Activated naive CD8-positive, alpha-beta T cell treated with anti-CD3 and anti-CD28 coated beads for 36 hours (primary cell): Measurements from ENCODE around the gene LEF1. TPM values are rescaled to one million over a fixed set of nuclear protein-coding genes. Genes with fewer than 3 reads are reported as not detected.

Source experiments
- DNase-seq: peaks from one replicate; pipeline ENCODE4 v3.0.0; 2021
- H3K27ac Mint-ChIP-seq: one replicate; pipeline ENCODE4 v1.8.0; 2022; ENCODE audit warnings: mild to moderate bottlenecking, moderate library complexity, mixed read lengths
- H3K27me3 Mint-ChIP-seq: one replicate; pipeline ENCODE4 v1.8.0; 2022; ENCODE audit warnings: mild to moderate bottlenecking, mixed read lengths
- H3K36me3 Mint-ChIP-seq: one replicate; pipeline ENCODE4 v1.8.0; 2021; ENCODE audit warnings: mild to moderate bottlenecking, mixed read lengths
- H3K4me1 Mint-ChIP-seq: one replicate; pipeline ENCODE4 v1.8.0; 2021; ENCODE audit warnings: mixed read lengths
- H3K4me3 Mint-ChIP-seq: one replicate; pipeline ENCODE4 v1.8.0; 2022; ENCODE audit warnings: mild to moderate bottlenecking, moderate library complexity, mixed read lengths
- H3K9me3 Mint-ChIP-seq: one replicate; pipeline ENCODE4 v1.8.0; 2022; ENCODE audit warnings: mixed read lengths
- total RNA-seq, 2 experiments: library from RNA; stranded (reverse); gene quantifications; one replicate each; pipeline ENCODE4 v1.2.3, GENCODE V29; 2021

The LEF1 gene
- total RNA-seq, 2 experiments from 2014 or later = 211 to 239 TPM

DNA sequence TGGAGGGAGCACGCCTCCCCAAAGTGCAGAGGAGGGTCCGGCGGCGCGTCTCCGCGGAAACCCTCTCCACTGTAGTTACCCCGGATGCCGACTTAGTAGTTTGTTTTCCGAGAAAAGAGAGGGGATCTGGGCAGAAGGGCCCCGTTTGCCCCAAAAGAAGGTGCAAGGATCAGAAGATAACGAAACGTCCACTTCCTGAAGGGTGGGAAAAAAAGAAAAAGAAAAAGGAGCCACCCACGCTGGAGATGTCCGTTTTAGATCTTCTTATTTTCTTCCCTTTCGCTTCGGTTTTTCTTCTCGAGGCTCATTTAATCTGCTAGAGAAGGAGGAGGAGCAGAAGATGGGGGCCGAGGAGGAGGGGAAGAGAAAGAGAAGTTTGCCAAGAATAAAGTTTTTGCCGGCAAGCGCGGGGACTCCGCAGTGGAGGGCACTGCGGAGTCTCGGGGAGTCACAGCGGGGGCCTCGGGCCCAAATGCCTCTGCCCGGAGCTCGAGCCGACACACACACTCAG, 517 bp downstream of the LEF1 start:
- H3K4me1 Mint-ChIP-seq = peaks cover 33% of the 10 kb centered on the region

DNA sequence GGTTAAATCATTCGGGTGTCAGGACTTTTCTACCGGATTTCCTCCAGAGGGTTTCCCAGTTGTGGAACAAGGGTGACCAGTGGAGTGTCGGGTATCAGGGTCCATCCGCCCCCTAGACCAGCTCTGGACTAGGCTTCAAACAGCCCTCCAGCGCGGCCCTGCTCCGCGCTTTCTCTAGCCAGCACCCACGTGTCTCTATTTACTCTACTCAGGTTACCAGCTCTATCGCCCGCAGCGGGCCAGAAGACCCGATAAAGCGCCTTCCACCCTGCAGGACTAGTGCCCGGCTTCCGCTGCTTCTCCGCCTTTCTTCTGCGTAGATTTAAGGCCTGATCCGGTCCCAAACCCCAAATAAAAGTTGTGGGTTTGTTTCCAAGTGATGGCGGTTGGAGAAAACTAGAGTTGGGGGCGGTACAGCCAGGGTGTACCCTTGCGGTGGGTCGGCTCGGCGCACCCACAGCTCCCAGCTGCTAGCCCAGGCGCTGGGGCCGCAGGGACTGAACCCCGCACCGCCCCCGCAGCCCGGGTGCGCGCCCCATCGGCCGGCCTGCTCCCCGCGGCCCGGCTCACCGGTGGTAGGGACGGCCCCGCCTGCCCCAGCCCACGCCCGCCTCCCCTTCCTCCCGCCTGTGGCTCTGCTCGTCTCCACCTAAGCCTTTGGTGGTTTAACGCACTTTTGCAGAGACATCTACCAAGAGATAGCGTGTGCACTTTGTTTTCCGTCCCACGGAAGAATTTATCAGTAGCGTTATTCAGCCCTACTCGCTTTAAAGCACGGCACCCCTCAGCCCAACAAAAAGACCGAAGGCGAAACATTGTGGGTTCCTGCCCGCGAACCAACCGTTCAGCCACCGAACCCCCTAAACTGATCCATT, 2.1 kb downstream of the LEF1 start:
- peak overlapping the region; percentile 98 for H3K4me3 Mint-ChIP-seq
- H3K9me3 Mint-ChIP-seq = no peaks in the 10 kb centered on the region
- peaks cover 42% of the 10 kb centered on the region for H3K4me1 Mint-ChIP-seq
- H3K36me3 Mint-ChIP-seq = peaks cover 39% of the 10 kb centered on the region
- DNase-seq = peak; percentile 86
- H3K27me3 Mint-ChIP-seq = no peaks in the 10 kb centered on the region
- peak overlapping the region; percentile 98 for H3K27ac Mint-ChIP-seq

More for the DNA sequence above, 517 bp downstream of the LEF1 start:
- H3K27me3 Mint-ChIP-seq = no peaks in the 10 kb centered on the region
- H3K4me3 Mint-ChIP-seq = peak overlapping the region; percentile 86
- H3K36me3 Mint-ChIP-seq = peaks cover 26% of the 10 kb centered on the region
- peak overlapping the region; percentile 92 for H3K27ac Mint-ChIP-seq
- H3K9me3 Mint-ChIP-seq = no peaks in the 10 kb centered on the region
- DNase-seq = no peak

- peak; percentile 54 for DNase-seq
- Mint-ChIP-seq H3K4me3 (peak overlapping the region; percentile 98), H3K36me3 (peaks cover 43% of the 10 kb centered on the region), H3K27ac (peak overlapping the region; percentile 96), H3K4me1 (peaks cover 42% of the 10 kb centered on the region), H3K27me3 (no peaks in the 10 kb centered on the region), H3K9me3 (no peaks in the 10 kb centered on the region)
Observed at GRCh38 chr4:108166038-108166437, 2.7 kb downstream of the LEF1 start.

DNA sequence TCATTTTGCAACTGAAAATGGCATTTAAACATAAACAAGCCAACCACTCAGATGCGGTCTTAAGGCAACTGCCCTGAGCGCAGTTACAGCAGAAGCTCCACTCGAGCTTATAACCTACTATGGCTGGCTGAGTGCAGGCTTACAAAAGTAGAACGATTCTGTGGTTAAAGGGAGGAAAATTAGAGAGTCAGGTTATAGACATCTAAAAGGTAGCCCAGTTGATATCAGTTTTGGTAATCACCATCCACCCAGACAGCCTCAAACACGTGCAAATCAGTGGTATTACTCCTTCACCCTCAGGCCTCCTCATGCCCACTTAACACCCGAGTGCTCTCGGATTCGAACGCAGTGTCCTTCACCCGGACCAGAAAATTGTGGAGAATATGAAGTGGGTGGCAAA, 3.1 kb downstream of the LEF1 start:
- no peaks in the 10 kb centered on the region for H3K9me3 Mint-ChIP-seq
- H3K36me3 Mint-ChIP-seq = peaks cover 47% of the 10 kb centered on the region
- no peak for DNase-seq
- H3K4me1 Mint-ChIP-seq = peaks cover 42% of the 10 kb centered on the region
- H3K27ac Mint-ChIP-seq = peak overlapping the region; percentile 96
- peak overlapping the region; percentile 98 for H3K4me3 Mint-ChIP-seq
- H3K27me3 Mint-ChIP-seq = no peaks in the 10 kb centered on the region

DNA sequence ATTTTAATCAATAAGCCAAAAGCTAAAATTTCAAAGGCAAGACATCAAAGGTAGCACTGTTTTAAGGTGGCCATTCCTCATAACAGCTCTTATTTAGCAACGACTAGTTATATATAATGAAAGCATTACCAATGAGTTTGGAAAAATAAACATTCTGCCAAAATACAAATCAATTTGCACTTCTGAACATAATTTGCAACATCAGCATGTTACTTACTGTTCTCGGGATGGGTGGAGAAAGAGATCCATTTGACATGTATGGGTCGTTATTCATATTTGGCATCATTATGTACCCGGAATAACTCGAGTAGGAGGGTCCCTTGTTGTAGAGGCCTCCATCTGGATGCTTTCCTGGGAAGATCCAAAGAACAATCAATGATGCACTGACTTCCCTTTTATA, 5.4 kb downstream of the LEF1 start:
- peaks cover 47% of the 10 kb centered on the region for H3K4me1 Mint-ChIP-seq
- no peaks in the 10 kb centered on the region for H3K27me3 Mint-ChIP-seq
- peak overlapping the region; percentile 98 for H3K4me3 Mint-ChIP-seq
- no peaks in the 10 kb centered on the region for H3K9me3 Mint-ChIP-seq
- peak overlapping the region; percentile 79 for H3K27ac Mint-ChIP-seq
- DNase-seq = no peak
- peaks cover 60% of the 10 kb centered on the region for H3K36me3 Mint-ChIP-seq

GRCh38 chr4:108160741-108161352, 7.9 kb downstream of the LEF1 start:
- Mint-ChIP-seq H3K27me3 (no peaks in the 10 kb centered on the region), H3K4me1 (peaks cover 69% of the 10 kb centered on the region), H3K36me3 (peaks cover 60% of the 10 kb centered on the region), H3K27ac (peak overlapping the region; percentile 72), H3K4me3 (peak overlapping the region; percentile 78), H3K9me3 (no peaks in the 10 kb centered on the region)
- DNase-seq = no peak

GRCh38 chr4:108159845-108160244, 8.9 kb downstream of the LEF1 start:
- Mint-ChIP-seq H3K36me3 (peaks cover 59% of the 10 kb centered on the region), H3K27ac (peak overlapping the region; percentile 72), H3K27me3 (no peaks in the 10 kb centered on the region), H3K4me3 (peak overlapping the region; percentile 78), H3K9me3 (no peaks in the 10 kb centered on the region), H3K4me1 (peaks cover 75% of the 10 kb centered on the region)
- DNase-seq = no peak

GRCh38 chr4:108157655-108158054, 11.1 kb downstream of the LEF1 start:
- Mint-ChIP-seq H3K4me3 (peak overlapping the region; percentile 70), H3K36me3 (peaks cover 52% of the 10 kb centered on the region), H3K27ac (peak overlapping the region; percentile 91), H3K27me3 (no peaks in the 10 kb centered on the region), H3K4me1 (peaks cover 72% of the 10 kb centered on the region), H3K9me3 (no peaks in the 10 kb centered on the region)
- no peak for DNase-seq

DNA sequence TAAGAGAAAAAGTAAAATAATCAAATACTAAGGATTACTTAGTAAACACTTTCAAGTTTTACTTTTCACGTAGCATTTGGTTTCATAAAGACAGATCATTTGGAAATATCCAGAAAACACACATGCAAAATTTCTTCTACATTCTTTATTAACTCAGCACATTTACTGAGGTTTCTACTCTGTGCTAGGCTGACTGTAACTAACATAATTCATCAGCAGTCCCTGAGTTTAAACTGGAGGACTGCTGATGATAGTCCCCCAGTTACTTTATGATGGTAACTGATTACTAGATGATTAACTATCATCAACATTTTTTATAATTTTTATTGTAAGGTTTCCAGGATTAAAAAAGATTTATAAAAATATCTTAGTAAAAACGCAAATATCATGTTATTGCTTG, 12.3 kb downstream of the LEF1 start:
- peaks cover 54% of the 10 kb centered on the region for H3K36me3 Mint-ChIP-seq
- H3K27ac Mint-ChIP-seq = peak overlapping the region; percentile 91
- H3K4me1 Mint-ChIP-seq = peaks cover 77% of the 10 kb centered on the region
- H3K9me3 Mint-ChIP-seq = no peaks in the 10 kb centered on the region
- H3K4me3 Mint-ChIP-seq = peak overlapping the region; percentile 69
- no peak for DNase-seq
- H3K27me3 Mint-ChIP-seq = no peaks in the 10 kb centered on the region

DNA sequence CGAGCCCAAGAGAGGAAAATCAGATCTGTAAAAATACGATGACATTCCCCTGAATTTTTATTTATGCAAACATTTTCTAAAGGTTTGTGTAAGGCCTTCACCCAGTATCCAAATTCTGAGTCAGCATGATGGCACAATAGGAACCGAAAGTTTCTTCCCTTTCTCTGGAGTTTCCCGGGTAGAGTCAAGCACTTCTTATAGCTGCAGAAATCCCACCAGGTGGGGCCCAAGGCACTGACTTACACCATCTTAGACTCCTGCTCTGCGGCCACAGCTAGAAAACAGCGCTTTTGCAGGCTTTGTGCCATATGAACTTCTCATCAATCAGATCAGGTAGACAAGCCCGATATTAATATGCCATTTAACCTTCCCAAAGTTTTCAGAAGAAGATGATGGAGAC, 13.4 kb downstream of the LEF1 start:
- Mint-ChIP-seq H3K9me3 (no peaks in the 10 kb centered on the region), H3K4me1 (peaks cover 76% of the 10 kb centered on the region), H3K27ac (peak overlapping the region; percentile 84), H3K36me3 (peaks cover 51% of the 10 kb centered on the region), H3K27me3 (no peaks in the 10 kb centered on the region), H3K4me3 (peak overlapping the region; percentile 69)
- DNase-seq = peak; percentile 43

DNA sequence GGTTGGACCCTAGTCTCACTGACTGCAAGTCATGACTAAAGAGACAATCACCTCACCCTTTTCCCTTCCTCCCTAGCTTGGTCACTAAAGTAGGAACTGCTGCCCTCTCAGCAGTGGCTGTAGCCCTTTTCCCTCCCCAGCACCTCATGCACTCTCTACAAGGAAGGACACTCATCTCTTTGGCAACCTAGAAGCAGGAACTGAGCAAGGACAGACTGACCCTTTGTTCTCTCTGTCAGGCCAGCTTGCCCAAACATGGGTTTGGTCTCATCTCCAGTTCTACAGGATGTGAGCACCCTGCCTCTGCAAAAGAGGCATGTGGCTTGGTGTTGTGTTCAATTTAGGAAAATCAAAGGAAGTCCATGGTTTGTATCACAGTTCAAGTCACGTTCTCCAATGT, 15.8 kb downstream of the LEF1 start:
- Mint-ChIP-seq H3K4me1 (peaks cover 69% of the 10 kb centered on the region), H3K27ac (peak overlapping the region; percentile 82), H3K9me3 (no peaks in the 10 kb centered on the region), H3K36me3 (peaks cover 43% of the 10 kb centered on the region), H3K27me3 (no peaks in the 10 kb centered on the region), H3K4me3 (peak overlapping the region; percentile 68)
- DNase-seq = no peak

DNA sequence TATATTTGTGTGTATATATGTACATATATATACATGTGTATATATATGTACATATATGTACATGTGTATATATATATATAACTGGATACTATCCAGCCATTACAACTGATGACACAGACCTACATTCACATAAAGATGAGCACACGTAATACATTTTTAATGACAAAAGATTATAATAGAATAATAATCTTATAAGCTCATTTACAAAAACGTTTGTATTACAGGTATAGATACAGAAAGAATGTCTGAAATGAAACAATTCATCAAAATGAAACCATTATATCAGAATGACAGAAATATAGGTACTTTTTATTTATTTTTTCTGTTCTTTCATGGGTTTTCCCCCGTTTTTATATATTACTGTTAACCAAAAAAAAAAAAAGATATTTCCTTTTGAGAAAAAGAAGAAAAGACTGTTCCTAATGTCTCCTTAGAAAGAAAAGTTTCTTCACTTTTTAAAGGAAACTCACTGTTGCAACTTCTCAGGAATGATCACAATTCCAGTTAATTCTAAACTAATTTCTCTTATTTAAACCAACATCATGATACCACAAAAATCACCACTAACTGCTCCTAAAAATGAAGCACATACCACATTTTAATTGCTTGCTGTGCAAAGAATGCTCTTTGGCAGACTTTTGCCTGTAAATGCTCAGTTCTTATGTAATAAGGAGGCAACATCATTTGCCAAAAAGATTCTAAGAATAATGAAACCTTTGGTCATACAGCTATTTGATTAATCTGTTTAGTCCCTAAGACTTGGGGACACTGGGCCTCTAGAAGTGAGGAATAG, 18.9 kb downstream of the LEF1 start:
- H3K27ac Mint-ChIP-seq = peak overlapping the region; percentile 84
- peaks cover 37% of the 10 kb centered on the region for H3K36me3 Mint-ChIP-seq
- H3K4me3 Mint-ChIP-seq = peak overlapping the region; percentile 36
- H3K27me3 Mint-ChIP-seq = no peaks in the 10 kb centered on the region
- H3K9me3 Mint-ChIP-seq = no peaks in the 10 kb centered on the region
- DNase-seq = no peak
- peaks cover 69% of the 10 kb centered on the region for H3K4me1 Mint-ChIP-seq

DNA sequence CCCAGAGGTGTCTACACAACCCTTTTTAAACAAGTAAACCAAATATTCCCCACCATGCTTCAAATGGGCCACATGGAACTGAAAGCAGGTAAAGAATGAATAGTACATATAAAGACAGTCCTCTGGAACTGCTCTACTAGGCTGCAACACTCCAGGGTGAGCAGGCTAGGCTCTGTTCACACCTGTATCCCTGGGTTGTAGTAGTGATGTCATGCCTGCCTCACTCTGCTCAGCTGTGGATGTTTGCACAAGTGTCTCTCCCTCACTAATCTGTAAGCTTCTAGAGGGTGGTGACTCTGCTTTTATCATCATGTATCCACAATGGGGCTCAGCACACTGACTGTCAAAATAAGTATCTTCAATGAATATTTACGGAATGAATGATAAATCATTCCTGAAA, 20.4 kb downstream of the LEF1 start:
- H3K9me3 Mint-ChIP-seq = no peaks in the 10 kb centered on the region
- peaks cover 82% of the 10 kb centered on the region for H3K4me1 Mint-ChIP-seq
- H3K4me3 Mint-ChIP-seq = peak overlapping the region; percentile 68
- peaks cover 40% of the 10 kb centered on the region for H3K36me3 Mint-ChIP-seq
- no peak for DNase-seq
- H3K27me3 Mint-ChIP-seq = no peaks in the 10 kb centered on the region
- peak overlapping the region; percentile 74 for H3K27ac Mint-ChIP-seq

DNA sequence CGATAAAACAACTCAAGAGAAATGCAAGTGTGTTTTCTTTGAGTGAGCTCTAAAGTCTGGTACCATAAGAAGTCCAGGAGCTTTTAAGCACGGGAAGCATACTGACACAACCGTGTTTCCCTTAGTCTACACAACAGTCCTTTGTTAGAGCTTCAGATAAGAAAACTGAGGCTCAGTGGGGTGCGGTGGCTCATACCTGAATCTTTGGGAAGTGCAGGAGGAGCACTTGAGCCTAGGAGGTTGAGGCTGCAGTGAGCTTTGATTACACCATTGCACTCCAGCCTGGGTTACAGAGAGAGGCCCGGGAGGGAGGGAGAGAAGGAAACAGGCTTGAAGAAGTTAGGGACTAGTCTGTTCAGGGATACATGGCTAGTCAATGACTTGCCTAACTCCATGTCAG, 21.9 kb downstream of the LEF1 start:
- no peaks in the 10 kb centered on the region for H3K27me3 Mint-ChIP-seq
- no peaks in the 10 kb centered on the region for H3K9me3 Mint-ChIP-seq
- H3K4me3 Mint-ChIP-seq = peak overlapping the region; percentile 68
- H3K27ac Mint-ChIP-seq = peak overlapping the region; percentile 74
- H3K36me3 Mint-ChIP-seq = peaks cover 29% of the 10 kb centered on the region
- no peak for DNase-seq
- peaks cover 79% of the 10 kb centered on the region for H3K4me1 Mint-ChIP-seq

GRCh38 chr4:108146336-108146735, 22.4 kb downstream of the LEF1 start:
- Mint-ChIP-seq H3K4me1 (peaks cover 80% of the 10 kb centered on the region), H3K27ac (peak overlapping the region; percentile 74), H3K9me3 (no peaks in the 10 kb centered on the region), H3K27me3 (no peaks in the 10 kb centered on the region), H3K4me3 (peak overlapping the region; percentile 68), H3K36me3 (peaks cover 29% of the 10 kb centered on the region)
- DNase-seq = no peak
